Thyroid gland (tissue), 4 donors: Measurements from ENCODE around the gene ASPN. TPM values are rescaled to one million over a fixed set of nuclear protein-coding genes. Genes with fewer than 3 reads are reported as not detected.

Source experiments
- DNase-seq, 2 donors: peaks; one replicate each; pipeline ENCODE4 v3.0.0-alpha.2; 2019
- H3K27ac ChIP-seq, 3 donors: fragments of 200-600 bp; sonication (generic); 1 replicate in 2 of 3; 2 replicates in 1 of 3; pipeline ENCODE4 v1.5.1; 2016 to 2019; ENCODE audit warnings: mild to moderate bottlenecking in 1 of 3, moderate library complexity in 1 of 3
- H3K27me3 ChIP-seq: fragments of 200-600 bp; sonication (generic); one replicate; pipeline ENCODE4 v1.5.1; 2019
- H3K36me3 ChIP-seq, 2 donors: fragments of 200-600 bp; sonication (generic); one replicate each; pipeline ENCODE4 v1.5.1; 2016 to 2019
- H3K4me1 ChIP-seq, 2 donors: fragments of 200-600 bp; sonication (generic); one replicate each; pipeline ENCODE4 v1.5.1; 2017 to 2019
- H3K4me3 ChIP-seq, 3 donors: fragments of 200-600 bp; sonication (generic); replicated peaks in 1 of 3; 1 replicate in 2 of 3; 2 replicates in 1 of 3; pipeline ENCODE4 v1.5.1; 2016; ENCODE audit warnings: mild to moderate bottlenecking in 1 of 3
- H3K9me3 ChIP-seq: fragments of 200-600 bp; sonication (generic); one replicate; pipeline ENCODE4 v1.5.1; 2017
- POLR2A ChIP-seq, 2 donors: fragments of 450-650 bp; IDR thresholded peaks; one replicate each; pipeline ENCODE4 v1.6.1; 2017; ENCODE audit warnings: antibody characterized with exemption in 2 of 2, mild to moderate bottlenecking in 2 of 2, moderate library complexity in 1 of 2
- WGBS, 2 donors: methylation state at CpG; one replicate each; pipeline ENCODE4 v1.1.5; 2017; 5-methylcytosine and 5-hydroxymethylcytosine counted together
- intact Hi-C: fragments of 100-400 bp; cut with DNase I; formaldehyde crosslinking; loops from one replicate; pipeline ENCODE4 v1.15.1; 2023
- microRNA-seq: library from miRNA; unstranded; fragments of <30 nt; microRNA quantifications from one replicate; pipeline ENCODE4, GENCODE V29; 2016
- small RNA-seq: library from RNA; depleted of rRNA; stranded (forward); fragments of <200 nt; gene quantifications from one replicate; pipeline ENCODE3, GENCODE V24; 2016
- total RNA-seq, 4 donors: library from RNA; depleted of rRNA; stranded (reverse); fragments of >200 nt; gene quantifications; one replicate each; pipeline ENCODE4 v1.2.3, GENCODE V29; 2016
- TF ChIP-seq, protein P1 (sequence below), 6 experiments: fragments of 200-600 bp in 3 of 6; fragments of 450-650 bp in 3 of 6; sonication (generic) in 3 of 6; IDR thresholded peaks; one replicate each; pipeline ENCODE4 v1.5.1; 2016 to 2019; ENCODE audit warnings: antibody characterized with exemption in 6 of 6, mild to moderate bottlenecking in 2 of 6, inconsistent platforms in 1 of 6, moderate library complexity in 1 of 6

ASPN gene
- total RNA-seq, 4 donors from 2014 or later, result 2.4 to 15.3 (median 7.4) TPM

DNA sequence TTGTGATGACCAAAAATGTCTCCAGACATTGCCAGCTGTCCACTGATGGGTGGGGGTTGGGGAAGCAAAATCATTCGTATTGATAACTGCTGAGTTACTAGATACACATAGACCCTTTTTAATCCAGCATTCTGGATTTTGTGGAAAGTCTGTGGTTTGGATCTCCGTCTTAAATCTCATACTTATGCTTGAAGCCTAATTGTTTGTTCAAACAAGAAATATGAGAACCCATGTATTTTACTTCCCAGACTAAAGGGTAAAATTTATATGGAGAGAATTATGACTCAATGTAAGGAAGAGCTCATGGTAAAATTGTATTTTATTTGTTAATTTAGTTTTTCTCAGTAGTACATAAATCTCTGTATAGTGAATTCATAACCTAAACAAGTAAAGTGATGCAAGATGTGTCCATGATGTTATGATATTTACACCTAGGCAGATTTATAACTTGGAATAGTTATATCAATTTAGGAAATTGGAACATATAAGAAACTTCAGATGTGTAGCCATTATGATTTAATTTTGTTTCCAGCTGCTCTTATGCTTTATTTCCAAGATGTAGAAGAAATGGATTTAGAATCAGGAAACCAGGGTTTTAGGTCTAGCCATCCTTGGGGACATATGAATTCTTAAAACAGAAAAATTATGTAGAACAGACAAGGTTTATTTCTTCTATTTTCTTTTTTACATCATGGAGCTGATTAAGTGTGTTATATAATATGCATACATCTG, 73.4 kb downstream of the ASPN start:
- WGBS, 2 donors, result 92 to 94% methylated on average over 2 of the region's 2 CpGs

DNA sequence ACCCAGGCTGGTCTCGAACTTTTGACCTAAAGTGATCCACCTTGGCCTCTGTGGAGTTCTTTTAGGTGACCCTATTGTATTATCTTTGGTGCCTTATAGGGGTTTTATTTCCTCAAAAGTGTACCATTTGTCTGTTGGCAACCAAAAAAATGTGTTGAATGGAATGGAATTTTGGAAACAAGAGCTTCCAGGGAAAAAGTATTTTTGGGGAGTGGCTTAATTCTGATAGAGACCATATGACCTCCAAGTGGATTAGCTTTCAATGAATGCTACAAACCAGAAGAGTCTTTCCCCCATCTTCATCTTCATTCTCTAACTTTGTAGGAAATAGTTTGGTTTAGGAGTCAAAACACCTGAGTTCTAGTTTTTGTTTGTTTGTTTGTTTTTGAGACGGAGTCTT, 74.5 kb downstream of the ASPN start:
- no peak for DNase-seq
- H3K4me3 ChIP-seq, result no peak overlapping the region
- intact Hi-C loops, result no loop called here
- 95 to 98% methylated on average over 2 of the region's 2 CpGs for WGBS, 2 donors
- no peaks in the 10 kb centered on the region for H3K36me3 ChIP-seq
- no peaks in the 10 kb centered on the region for H3K4me1 ChIP-seq
- TF ChIP-seq POLR2A (IDR thresholded peaks at IDR 0.05), result no peak
- TF ChIP-seq, protein P1, sequence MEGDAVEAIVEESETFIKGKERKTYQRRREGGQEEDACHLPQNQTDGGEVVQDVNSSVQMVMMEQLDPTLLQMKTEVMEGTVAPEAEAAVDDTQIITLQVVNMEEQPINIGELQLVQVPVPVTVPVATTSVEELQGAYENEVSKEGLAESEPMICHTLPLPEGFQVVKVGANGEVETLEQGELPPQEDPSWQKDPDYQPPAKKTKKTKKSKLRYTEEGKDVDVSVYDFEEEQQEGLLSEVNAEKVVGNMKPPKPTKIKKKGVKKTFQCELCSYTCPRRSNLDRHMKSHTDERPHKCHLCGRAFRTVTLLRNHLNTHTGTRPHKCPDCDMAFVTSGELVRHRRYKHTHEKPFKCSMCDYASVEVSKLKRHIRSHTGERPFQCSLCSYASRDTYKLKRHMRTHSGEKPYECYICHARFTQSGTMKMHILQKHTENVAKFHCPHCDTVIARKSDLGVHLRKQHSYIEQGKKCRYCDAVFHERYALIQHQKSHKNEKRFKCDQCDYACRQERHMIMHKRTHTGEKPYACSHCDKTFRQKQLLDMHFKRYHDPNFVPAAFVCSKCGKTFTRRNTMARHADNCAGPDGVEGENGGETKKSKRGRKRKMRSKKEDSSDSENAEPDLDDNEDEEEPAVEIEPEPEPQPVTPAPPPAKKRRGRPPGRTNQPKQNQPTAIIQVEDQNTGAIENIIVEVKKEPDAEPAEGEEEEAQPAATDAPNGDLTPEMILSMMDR (IDR thresholded peaks at IDR 0.05), result no peak
- no peaks in the 10 kb centered on the region for H3K9me3 ChIP-seq
- no peak overlapping the region for H3K27ac ChIP-seq
- no peaks in the 10 kb centered on the region for H3K27me3 ChIP-seq

More for the DNA sequence above, 73.4 kb downstream of the ASPN start:
- DNase-seq, result no peak
- Histone ChIP-seq H3K9me3 (no peaks in the 10 kb centered on the region), H3K4me3 (no peak overlapping the region), H3K36me3 (no peaks in the 10 kb centered on the region), H3K27me3 (no peaks in the 10 kb centered on the region), H3K4me1 (no peaks in the 10 kb centered on the region), H3K27ac (no peak overlapping the region)
- TF ChIP-seq, protein P1 (IDR thresholded peaks at IDR 0.05), result no peak
- TF ChIP-seq POLR2A (IDR thresholded peaks at IDR 0.05), result no peak
- intact Hi-C loops, result no loop called here

DNA sequence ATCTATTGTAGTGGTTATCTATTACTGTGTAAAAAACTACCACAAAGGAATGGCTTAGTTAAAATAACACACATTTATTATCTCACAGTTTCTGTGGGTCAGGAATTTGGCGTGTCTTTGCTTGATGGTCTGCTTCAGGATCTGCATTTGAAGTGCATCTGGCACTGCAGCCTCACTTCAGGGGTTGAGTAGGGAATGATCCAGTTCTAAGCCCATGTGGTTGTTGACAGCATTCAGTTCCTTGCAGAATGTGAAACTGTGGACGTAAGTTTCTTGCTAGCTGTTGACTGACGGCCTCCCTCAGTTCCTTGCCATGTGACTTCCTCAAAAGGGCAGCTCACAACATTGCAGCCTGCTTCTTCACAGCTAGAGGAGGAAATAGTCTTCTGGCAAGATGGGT, 75.8 kb downstream of the ASPN start:
- TF ChIP-seq POLR2A (IDR thresholded peaks at IDR 0.05), result no peak
- TF ChIP-seq, protein P1 (IDR thresholded peaks at IDR 0.05), result no peak
- no peak overlapping the region for H3K27ac ChIP-seq
- H3K4me3 ChIP-seq, result no peak overlapping the region
- no peaks in the 10 kb centered on the region for H3K9me3 ChIP-seq
- 64 to 65% methylated on average over 3 of the region's 3 CpGs for WGBS, 2 donors
- no peaks in the 10 kb centered on the region for H3K4me1 ChIP-seq
- no peaks in the 10 kb centered on the region for H3K27me3 ChIP-seq
- intact Hi-C loops, result no loop called here
- peak in 1 of 2 donors; percentile 10 for DNase-seq
- no peaks in the 10 kb centered on the region for H3K36me3 ChIP-seq

Small RNA genes lying within 50 kb of the gene (microRNA-seq; reads per million reads assigned to microRNA genes)
- not detected for gene MIR4670

Small RNA genes lying within 50 kb of the gene (small RNA-seq; reads per million reads assigned to genes)
- gene MIR4670, result not detected

Other genes with a start within 250 kb of the ASPN start
- 100 to 1,000 TPM in 2 of 4 donors, 10 to 100 TPM in 2; 85.2 to 317 (median 110) TPM for gene IARS1, start 188.8 kb downstream of the ASPN start, total RNA-seq
- gene NOL8, start 157.2 kb downstream of the ASPN start, total RNA-seq, result 10 to 100 TPM; 30.0 to 38.2 (median 33.6) TPM
- 10 to 100 TPM in 1 of 4 donors, 1 to 10 TPM in 3; 1.5 to 11.6 (median 5.5) TPM for gene CENPP, start 156.6 kb downstream of the ASPN start, total RNA-seq
- gene OGN, start 77.9 kb downstream of the ASPN start, total RNA-seq, result 10 to 100 TPM in 3 of 4 donors, 1 to 10 TPM in 1; 4.5 to 20.8 (median 16.1) TPM
- 10 to 100 TPM in 3 of 4 donors, 1 to 10 TPM in 1; 6.0 to 52.4 (median 16.6) TPM for gene OMD, start 58.0 kb downstream of the ASPN start, total RNA-seq
- gene ECM2, start 53.5 kb upstream of the ASPN start, total RNA-seq, result 10 to 100 TPM in 3 of 4 donors, 1 to 10 TPM in 1; 4.9 to 15.2 (median 12.6) TPM
- 10 to 100 TPM in 2 of 4 donors, 1 to 10 TPM in 2; 6.3 to 12.2 (median 10.2) TPM for gene IPPK, start 187.6 kb upstream of the ASPN start, total RNA-seq